Measurements from ENCODE around the gene CSRNP3. TPM values are rescaled to one million over a fixed set of nuclear protein-coding genes. Genes with fewer than 3 reads are reported as not detected.

Gene CSRNP3
- total RNA-seq, 1 experiment from 2014 or later = 1.3 TPM

- Histone ChIP-seq H3K4me1 (no peaks in the 10 kb centered on the region), H3K36me3 (ENCODE audit: control insufficient read depth, insufficient read depth, low read length) (no peaks in the 10 kb centered on the region), H3K27me3 (replicated peaks; ENCODE audit: control insufficient read depth, insufficient read depth, low read length) (no peaks in the 10 kb centered on the region), H3K9me3 (no peaks in the 10 kb centered on the region; the same call in none of the 2 replicates), H3K4me3 (ENCODE audit: low read depth, low read length) (no peak overlapping the region)
- Mint-ChIP-seq H3K27ac (ENCODE audit: unreplicated experiment) (no peak overlapping the region), H3K36me3 (ENCODE audit: insufficient read depth, unreplicated experiment) (no peaks in the 10 kb centered on the region), H3K9me3 (ENCODE audit: unreplicated experiment) (peaks cover 26% of the 10 kb centered on the region), H3K27me3 (ENCODE audit: insufficient read depth, unreplicated experiment) (no peaks in the 10 kb centered on the region), H3K4me1 (ENCODE audit: low read depth, unreplicated experiment) (no peaks in the 10 kb centered on the region), H3K4me3 (ENCODE audit: unreplicated experiment) (no peak overlapping the region)
- no peak for DNase-seq
- ChIA-PET CTCF (no interaction called here), POLR2A (no interaction called here)
- no peak for TF ChIP-seq CTCF (IDR thresholded peaks at IDR 0.05; ENCODE audit: insufficient read depth in 1 of 2, low read depth in 1 of 2, low read length in 1 of 2, severe bottlenecking in 1 of 2, unreplicated experiment in 1 of 2)
- no TSS peak for BruUV-seq (replicated peaks)
- intact Hi-C loops (cut with micrococcal nuclease; ENCODE audit: unreplicated experiment) = no loop called here
These were observed 43.9 kb upstream of the CSRNP3 start for GRCh38 chr2:165425556-165425955.

GRCh38 chr2:165427686-165428085 is 41.8 kb upstream of the CSRNP3 start:
- no TSS peak for BruUV-seq (replicated peaks)
- H3K27ac Mint-ChIP-seq (ENCODE audit: unreplicated experiment) = no peak overlapping the region
- CTCF ChIA-PET = no interaction called here

GRCh38 chr2:165428926-165429325 is 40.6 kb upstream of the CSRNP3 start:
- Histone ChIP-seq H3K4me1 (0 out of 2 replicates have a peak, but pooled peaks cover 5% of the 10 kb centered on the region), H3K27me3 (replicated peaks; ENCODE audit: control insufficient read depth, insufficient read depth, low read length) (no peaks in the 10 kb centered on the region), H3K9me3 (no peaks in the 10 kb centered on the region; the same call in 1 of the 2 replicates), H3K36me3 (ENCODE audit: control insufficient read depth, insufficient read depth, low read length) (no peaks in the 10 kb centered on the region), H3K4me3 (ENCODE audit: low read depth, low read length) (no peak overlapping the region)
- Mint-ChIP-seq H3K27me3 (ENCODE audit: insufficient read depth, unreplicated experiment) (no peaks in the 10 kb centered on the region), H3K4me3 (ENCODE audit: unreplicated experiment) (no peak overlapping the region), H3K27ac (ENCODE audit: unreplicated experiment) (no peak overlapping the region), H3K9me3 (ENCODE audit: unreplicated experiment) (peaks cover 4% of the 10 kb centered on the region), H3K36me3 (ENCODE audit: insufficient read depth, unreplicated experiment) (no peaks in the 10 kb centered on the region), H3K4me1 (ENCODE audit: low read depth, unreplicated experiment) (no peaks in the 10 kb centered on the region)
- no peak for DNase-seq
- BruUV-seq (replicated peaks) = no TSS peak
- TF ChIP-seq CTCF (IDR thresholded peaks at IDR 0.05; ENCODE audit: insufficient read depth in 1 of 2, low read depth in 1 of 2, low read length in 1 of 2, severe bottlenecking in 1 of 2, unreplicated experiment in 1 of 2) = no peak
- ChIA-PET CTCF (no interaction called here), POLR2A (no interaction called here)
- intact Hi-C loops (cut with micrococcal nuclease; ENCODE audit: unreplicated experiment) = no loop called here

More at GRCh38 chr2:165427686-165428085, 41.8 kb upstream of the CSRNP3 start:
- no peak for TF ChIP-seq CTCF (IDR thresholded peaks at IDR 0.05; ENCODE audit: insufficient read depth in 1 of 2, low read depth in 1 of 2, low read length in 1 of 2, severe bottlenecking in 1 of 2, unreplicated experiment in 1 of 2)
- no peaks in the 10 kb centered on the region for H3K27me3 Mint-ChIP-seq (ENCODE audit: insufficient read depth, unreplicated experiment)
- no peak for DNase-seq
- H3K4me1 Mint-ChIP-seq (ENCODE audit: low read depth, unreplicated experiment) = no peaks in the 10 kb centered on the region
- H3K9me3 Mint-ChIP-seq (ENCODE audit: unreplicated experiment) = peaks cover 14% of the 10 kb centered on the region
- Histone ChIP-seq H3K36me3 (ENCODE audit: control insufficient read depth, insufficient read depth, low read length) (no peaks in the 10 kb centered on the region), H3K4me3 (ENCODE audit: low read depth, low read length) (no peak overlapping the region), H3K9me3 (no peaks in the 10 kb centered on the region; the same call in none of the 2 replicates), H3K4me1 (0 out of 2 replicates have a peak, but pooled peaks cover under 1% of the 10 kb centered on the region), H3K27me3 (replicated peaks; ENCODE audit: control insufficient read depth, insufficient read depth, low read length) (no peaks in the 10 kb centered on the region)
- H3K4me3 Mint-ChIP-seq (ENCODE audit: unreplicated experiment) = no peak overlapping the region
- no peaks in the 10 kb centered on the region for H3K36me3 Mint-ChIP-seq (ENCODE audit: insufficient read depth, unreplicated experiment)
- POLR2A ChIA-PET = no interaction called here
- intact Hi-C loops (cut with micrococcal nuclease; ENCODE audit: unreplicated experiment) = no loop called here

All from Caco-2 (cell line).